NCI-H526 treated with DMSO at 0.1 percent for 48 hours (cell line): ENCODE results near the gene LITAF.
"Not testable (repeated sequence)": the region's sequence is repeated elsewhere in the genome, so short reads cannot be mapped to it uniquely, and the experiment has no call there.

ENCODE experiments used
- DNase-seq: peaks from one replicate; lab custom pipeline; 2025; lab: John Stamatoyannopoulos, UW

Gene LITAF

DNA sequence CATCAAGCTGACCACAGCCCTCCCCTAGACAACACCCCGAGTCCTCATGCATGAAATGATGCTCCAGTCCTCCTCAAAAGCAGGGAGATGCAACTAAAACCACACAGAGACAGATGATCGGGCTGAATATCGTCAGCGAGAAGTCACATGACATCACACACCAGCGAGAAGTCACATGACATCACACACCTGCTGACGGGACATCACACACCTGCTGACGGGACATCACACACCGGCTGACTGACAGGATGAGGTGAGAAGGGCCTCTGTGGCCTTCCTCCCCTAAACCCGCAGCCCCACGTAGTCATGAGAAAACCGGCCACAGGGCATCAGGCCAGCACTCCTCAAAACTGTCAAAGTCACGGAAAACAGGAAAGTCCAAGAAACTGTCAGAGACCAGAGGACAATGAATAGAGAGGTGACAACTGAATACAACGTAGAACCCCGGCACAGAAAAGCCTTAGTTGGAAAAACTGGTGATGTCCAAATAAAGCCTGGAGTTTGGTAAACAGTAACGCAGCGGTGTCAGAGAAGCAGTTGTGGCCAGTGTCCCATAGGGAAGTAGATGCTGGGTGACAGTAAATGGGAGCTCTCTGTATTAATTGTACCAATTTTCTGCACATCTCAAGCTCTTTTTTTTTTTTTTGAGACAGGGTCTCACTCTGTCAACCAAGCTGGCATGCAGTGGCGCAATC lies 14.3 kb downstream of the LITAF start:
- DNase-seq: no peak

DNA sequence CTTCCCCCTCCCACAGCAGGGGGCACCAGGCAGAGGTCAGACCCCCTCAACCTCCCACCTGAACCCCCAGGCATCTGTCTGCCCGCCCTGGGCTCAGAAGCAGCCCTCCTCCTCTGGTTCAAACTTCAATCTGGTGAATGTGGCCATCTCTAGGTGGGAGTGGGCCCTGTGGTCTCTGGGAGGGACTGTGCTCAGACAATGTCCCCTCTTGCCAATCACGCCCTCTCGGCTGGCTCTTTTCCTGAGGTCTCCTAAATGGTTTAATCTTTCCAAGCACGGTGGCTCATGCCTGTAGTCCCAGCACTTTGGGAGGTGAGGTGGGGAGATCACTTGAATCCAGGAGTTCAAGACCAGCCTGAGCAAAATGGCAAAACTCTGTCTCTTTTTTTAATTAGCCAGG lies 15.2 kb downstream of the LITAF start:
- no peak for DNase-seq

DNA sequence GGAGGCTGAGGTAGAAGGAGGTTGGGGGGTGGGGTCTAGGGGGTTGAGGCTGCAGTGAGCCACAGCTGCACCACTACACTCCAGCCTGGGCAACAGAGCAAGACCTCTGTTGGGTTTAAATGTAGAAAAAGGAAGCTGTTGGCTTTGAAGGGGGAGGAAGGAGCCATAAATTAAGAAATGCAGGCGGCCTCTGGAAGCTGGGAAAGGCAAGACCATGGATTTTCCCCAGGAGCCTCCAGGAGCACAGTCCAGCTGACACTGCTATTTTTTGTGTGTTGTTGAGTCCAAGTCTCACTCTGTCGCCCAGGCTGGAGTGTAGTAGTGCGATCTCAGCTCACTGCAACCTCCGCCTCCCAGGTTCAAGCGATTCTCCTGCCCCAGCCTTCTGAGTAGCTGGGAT lies 15.9 kb downstream of the LITAF start:
- no peak for DNase-seq

DNA sequence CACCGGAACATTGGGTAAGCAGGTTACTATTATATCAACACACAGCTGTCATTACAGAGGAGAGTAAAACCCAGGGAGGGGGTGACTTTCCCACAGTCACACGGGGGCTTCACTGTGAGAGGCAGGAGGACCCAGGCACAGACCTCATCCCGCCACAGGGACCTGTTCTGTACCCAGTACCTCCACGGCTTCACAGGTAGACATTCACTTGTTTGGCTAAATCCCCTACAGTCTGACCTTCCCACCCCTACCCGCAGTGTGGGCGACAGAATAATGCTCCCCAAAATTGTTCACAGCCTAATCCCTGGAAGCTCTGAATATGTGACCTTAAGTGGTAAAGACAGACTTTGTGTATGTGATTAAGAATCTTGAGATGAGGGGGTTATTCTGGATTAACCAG lies 16.5 kb downstream of the LITAF start:
- no peak for DNase-seq

- DNase-seq: no peak
Measured at GRCh38 chr16:11566398-11566797, 20.3 kb downstream of the LITAF start.

DNA sequence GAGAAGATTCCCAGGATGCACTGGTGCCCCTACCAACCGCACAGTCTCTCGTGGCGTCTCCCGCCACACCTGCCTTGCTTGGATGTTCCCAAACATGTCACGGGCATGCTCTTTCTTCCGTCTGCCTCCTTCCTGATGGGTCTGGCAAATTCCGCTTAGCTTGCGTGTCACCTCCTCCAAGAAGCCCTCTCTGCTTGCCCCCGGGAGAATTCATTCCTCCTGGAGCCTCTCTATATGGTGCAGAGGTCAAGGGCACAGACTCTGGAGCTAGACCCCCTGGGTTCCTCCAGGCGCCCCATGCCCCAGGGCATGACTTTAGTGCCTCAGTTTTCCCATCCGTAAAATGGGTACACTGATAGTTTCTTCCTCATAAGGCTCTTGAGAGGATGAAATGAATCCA lies 21.1 kb downstream of the LITAF start:
- DNase-seq: no peak

DNA sequence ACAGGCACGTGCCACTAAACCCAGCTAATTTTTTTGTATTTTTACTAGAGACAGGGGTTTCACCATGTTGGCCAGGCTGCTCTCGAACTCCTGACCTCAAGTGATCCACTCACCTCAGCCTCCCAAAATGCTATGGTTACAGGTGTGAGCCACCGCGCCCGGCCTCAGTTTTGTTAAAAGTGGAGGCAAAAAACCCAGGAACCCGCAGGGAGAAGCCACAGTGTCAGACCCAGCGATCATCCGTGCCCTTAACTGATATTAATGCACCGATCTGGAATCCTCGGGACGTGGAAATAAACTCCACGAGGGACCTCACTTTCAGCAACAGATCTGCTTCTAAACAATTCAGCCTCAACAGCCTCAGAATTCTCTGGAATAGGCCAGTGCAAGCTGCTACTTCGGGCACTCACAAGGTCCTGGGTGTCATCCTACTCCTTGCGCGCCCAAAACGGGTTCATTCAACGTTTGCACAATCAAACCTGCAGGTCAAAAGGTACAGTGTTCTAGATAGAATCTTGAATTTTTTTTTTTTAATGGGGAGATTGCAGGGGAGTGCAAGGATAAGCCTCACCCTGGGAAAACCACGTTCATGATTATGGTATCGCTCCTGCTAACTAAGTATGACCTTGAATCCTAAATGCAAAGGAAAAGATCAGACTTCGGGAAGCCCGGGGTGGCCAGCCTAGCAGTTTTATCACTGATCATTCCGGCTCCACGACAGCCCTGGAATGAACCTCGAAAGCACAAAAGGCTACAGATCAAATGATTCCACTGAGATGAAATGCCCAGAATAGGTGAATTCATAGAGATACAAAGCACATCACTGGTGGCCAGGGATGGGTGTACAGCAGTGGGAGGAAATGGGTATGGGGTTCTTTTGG lies 22.4 kb downstream of the LITAF start:
- no peak for DNase-seq

GRCh38 chr16:11563493-11564040 lies 23.2 kb downstream of the LITAF start:
- DNase-seq: no peak

DNA sequence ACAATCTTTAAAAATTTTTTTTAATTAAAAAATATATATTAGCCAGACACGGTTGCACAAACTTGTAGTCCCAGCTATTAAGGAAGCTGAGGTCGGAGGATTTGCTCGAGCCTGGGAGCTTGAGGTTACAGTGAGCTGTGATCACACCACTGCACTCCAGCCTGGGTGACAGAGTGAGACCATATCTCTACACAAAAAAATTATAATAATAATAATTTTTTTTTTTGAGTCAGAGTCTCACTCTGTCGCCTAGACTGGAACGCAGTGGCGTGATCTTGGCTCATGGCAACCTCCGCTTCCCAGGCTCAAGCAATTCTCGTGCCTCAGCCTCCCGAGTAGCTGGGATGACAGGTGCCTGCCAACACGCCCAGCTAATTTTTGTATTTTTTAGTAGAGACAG lies 23.8 kb downstream of the LITAF start:
- no peak for DNase-seq

DNA sequence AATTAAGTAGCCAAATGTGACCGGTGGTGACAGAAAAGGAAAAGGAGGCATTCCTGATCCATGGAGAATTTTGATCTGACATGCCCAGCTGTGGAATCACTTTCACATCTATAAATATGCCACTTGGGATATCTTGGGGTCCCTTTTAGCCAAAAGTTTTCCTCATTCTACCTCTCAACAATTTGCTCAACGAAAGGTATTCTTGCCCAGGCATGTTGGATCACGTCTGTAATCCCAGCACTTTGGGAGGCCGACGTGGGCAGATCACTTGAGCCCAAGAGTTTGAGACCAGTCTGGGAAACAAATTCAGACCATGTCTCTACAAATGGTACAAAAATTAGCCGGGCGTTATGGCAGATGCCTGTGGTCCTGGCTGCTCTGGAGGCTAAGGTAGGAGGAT lies 24.3 kb downstream of the LITAF start:
- DNase-seq: no peak

GRCh38 chr16:11561856-11562255 lies 24.9 kb downstream of the LITAF start:
- no peak for DNase-seq

- DNase-seq: no peak
Measured at GRCh38 chr16:11561454-11561805, 25.3 kb downstream of the LITAF start.

DNA sequence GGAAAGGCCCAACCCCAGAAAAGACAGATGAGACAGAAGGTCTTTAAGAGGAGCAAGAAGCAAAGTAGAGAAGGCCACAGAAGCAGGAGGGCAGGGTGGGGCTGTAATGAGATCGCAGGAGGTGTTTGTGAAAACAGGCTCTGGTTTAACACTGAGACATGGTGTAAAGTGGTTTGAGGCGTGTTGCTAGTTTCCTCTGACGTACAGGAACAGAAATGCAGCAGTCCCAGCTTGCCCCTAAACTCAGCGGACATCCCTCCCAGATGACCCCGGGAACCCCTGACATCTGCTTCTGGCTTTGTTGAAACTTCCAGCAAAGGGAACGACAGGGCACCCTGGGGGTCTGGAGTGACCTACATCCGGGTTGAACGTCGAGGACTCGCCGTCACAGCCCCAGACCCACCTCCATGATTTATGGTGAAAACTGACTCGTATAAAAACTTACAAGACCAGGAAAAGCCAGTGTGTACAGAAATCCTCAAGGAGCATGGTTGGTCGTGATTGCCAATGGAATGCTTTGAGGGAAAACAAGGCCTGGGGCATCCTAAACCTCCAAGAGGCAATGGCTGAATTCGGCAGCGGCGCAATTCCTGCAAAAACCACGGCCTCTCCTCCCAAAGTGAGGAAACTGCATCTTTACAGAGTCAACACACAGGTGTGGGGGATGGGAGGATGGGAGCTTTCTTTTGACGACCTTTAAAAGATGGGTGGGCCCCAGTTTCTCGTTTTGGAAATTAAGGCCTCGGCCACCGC lies 25.8 kb downstream of the LITAF start:
- DNase-seq: no peak

DNA sequence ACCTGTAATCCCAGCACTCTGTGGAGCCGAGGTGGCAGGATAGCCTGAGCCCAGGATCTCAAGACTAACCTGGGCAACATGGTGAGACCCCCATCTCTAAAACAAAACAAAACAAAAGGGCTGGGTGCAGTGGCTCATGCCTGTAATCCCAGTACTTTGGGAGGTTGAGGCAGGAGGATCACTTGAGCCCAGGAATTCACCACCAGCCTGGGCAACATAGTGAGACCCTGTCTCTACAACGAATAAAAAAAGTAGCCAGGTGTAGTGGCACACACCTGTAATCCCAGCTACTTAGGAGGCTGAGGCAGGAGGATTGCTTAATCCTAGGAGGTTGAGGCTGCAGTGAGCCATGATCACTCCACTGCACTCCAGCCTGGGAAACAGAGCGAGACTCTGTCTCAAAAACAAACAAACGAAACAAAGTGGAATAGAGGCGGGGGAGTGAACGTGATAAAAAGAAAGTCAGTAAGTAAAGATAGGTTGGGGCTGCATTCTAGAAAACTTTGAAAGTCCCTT lies 28.4 kb downstream of the LITAF start:
- not testable (repeated sequence) for DNase-seq

- DNase-seq: no peak
Measured at GRCh38 chr16:11557801-11558200, 28.9 kb downstream of the LITAF start.

- no peak for DNase-seq
Measured at GRCh38 chr16:11556945-11557720, 29.6 kb downstream of the LITAF start.

- no peak for DNase-seq
Measured at GRCh38 chr16:11556214-11556819, 30.4 kb downstream of the LITAF start.

- DNase-seq: no peak
Measured at GRCh38 chr16:11554053-11554452, 32.7 kb downstream of the LITAF start.

DNA sequence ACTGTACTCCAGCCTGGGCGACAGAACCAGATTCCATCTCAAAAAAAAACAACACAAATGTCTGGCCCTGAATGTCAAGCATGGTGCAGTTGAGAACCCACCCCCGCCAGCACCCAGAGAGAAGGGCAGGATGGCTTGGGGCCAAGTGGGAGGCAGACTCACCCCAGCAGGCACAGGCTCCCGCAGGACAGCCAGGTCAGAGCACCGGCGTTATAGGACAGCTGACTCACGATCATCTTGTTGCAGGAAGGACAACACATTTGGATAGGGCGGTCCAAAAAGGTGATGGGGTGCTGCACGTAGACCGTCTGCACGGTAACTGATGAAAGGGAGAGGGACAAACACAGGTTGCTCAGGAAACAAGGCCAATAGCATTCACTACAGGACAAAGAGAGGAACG lies 33.3 kb downstream of the LITAF start:
- DNase-seq: no peak

DNA sequence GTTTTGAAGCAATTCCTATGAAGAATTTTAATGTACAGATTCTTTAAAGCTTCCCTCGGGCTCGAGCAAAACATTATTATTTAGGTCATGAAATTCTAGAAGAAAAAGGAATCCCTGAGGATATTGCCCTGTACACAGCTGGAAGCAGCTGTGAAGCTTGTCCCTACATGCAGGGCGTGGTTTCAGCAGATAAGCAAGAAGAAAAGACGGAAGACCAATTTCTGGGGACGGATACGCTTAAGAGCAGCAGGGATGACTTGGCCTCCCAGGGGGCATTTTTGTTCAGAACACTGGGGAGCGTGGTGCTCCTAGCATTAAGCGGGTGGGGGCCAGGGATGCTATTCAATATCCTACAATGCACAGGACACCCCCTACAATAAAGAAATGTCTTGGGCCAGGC lies 34.3 kb downstream of the LITAF start:
- DNase-seq: no peak

DNA sequence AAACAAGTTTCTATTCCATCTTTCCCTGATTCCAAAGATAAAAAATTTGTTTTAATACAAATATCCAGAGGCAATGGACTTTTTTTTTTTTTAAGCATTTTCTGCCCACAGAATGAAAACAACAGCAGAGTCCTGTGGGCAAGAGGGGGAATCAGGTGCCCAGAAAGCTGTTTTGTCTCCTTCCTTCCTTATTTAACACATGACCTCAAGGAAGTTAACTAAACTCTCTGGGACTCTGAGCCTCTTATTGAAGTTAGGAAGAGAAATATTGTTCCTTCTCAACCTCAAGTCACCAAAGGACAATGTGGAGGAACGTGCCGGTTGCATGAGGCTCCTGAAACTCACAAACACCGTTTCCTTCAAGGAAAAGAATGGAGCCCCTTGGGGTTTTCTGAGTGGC lies 34.9 kb downstream of the LITAF start:
- no peak for DNase-seq
